ENCODE results near the gene COL4A6.

COL4A6 gene

GRCh38 chrX:108417257-108417656 is 21.0 kb downstream of the COL4A6 start:
- H3K4me2 ChIP-seq (ENCODE audit: low read length): no peak overlapping the region
- TF ChIP-seq CTCF (IDR thresholded peaks at IDR 0.05; ENCODE audit: low read depth, low read length, poor library complexity, severe bottlenecking) (no peak), EZH2phosphoT487 (IDR thresholded peaks at IDR 0.05; ENCODE audit: borderline replicate concordance, low read length) (no peak)
- no peaks in the 10 kb centered on the region for H3F3A ChIP-seq (ENCODE audit: control insufficient read depth, insufficient read depth)
- no peaks in the 10 kb centered on the region for H3K36me3 ChIP-seq (ENCODE audit: control insufficient read depth, low read length)
- no peak overlapping the region for H3K4me3 ChIP-seq (ENCODE audit: low read length)
- no peaks in the 10 kb centered on the region for H3K79me2 ChIP-seq (ENCODE audit: control insufficient read depth, low read length)
- no peaks in the 10 kb centered on the region for H3K27me3 ChIP-seq (ENCODE audit: control insufficient read depth, low read length)
- no peaks in the 10 kb centered on the region for H3K9me3 ChIP-seq (ENCODE audit: control insufficient read depth, insufficient read depth, low read length)
- no peak overlapping the region for H3K27ac ChIP-seq (ENCODE audit: low read depth, low read length)
- H4K20me1 ChIP-seq (ENCODE audit: control insufficient read depth, insufficient read depth, low read depth, low read length): no peaks in the 10 kb centered on the region
- H3K9me2 ChIP-seq (replicated peaks; ENCODE audit: control insufficient read depth, low read length): no peaks in the 10 kb centered on the region
- H3K4me1 ChIP-seq (ENCODE audit: control insufficient read depth, low read length): no peaks in the 10 kb centered on the region

- Histone ChIP-seq H3K27me3 (ENCODE audit: control insufficient read depth, low read length) (no peaks in the 10 kb centered on the region), H3K9me2 (replicated peaks; ENCODE audit: control insufficient read depth, low read length) (no peaks in the 10 kb centered on the region), H3F3A (ENCODE audit: control insufficient read depth, insufficient read depth) (no peaks in the 10 kb centered on the region), H4K20me1 (ENCODE audit: control insufficient read depth, insufficient read depth, low read depth, low read length) (no peaks in the 10 kb centered on the region), H3K4me2 (ENCODE audit: low read length) (no peak overlapping the region), H3K4me1 (ENCODE audit: control insufficient read depth, low read length) (no peaks in the 10 kb centered on the region), H3K79me2 (ENCODE audit: control insufficient read depth, low read length) (no peaks in the 10 kb centered on the region), H3K9me3 (ENCODE audit: control insufficient read depth, insufficient read depth, low read length) (no peaks in the 10 kb centered on the region), H3K27ac (ENCODE audit: low read depth, low read length) (no peak overlapping the region), H3K4me3 (ENCODE audit: low read length) (no peak overlapping the region), H3K36me3 (ENCODE audit: control insufficient read depth, low read length) (no peaks in the 10 kb centered on the region)
- no peak for TF ChIP-seq EZH2phosphoT487 (IDR thresholded peaks at IDR 0.05; ENCODE audit: borderline replicate concordance, low read length)
- no peak for TF ChIP-seq CTCF (IDR thresholded peaks at IDR 0.05; ENCODE audit: low read depth, low read length, poor library complexity, severe bottlenecking)
Observed at GRCh38 chrX:108415891-108416290, 22.3 kb downstream of the COL4A6 start.

- Histone ChIP-seq H3K9me3 (ENCODE audit: control insufficient read depth, insufficient read depth, low read length) (no peaks in the 10 kb centered on the region), H3K27ac (ENCODE audit: low read depth, low read length) (no peak overlapping the region), H3K4me3 (ENCODE audit: low read length) (no peak overlapping the region), H3K27me3 (ENCODE audit: control insufficient read depth, low read length) (no peaks in the 10 kb centered on the region), H3K4me1 (ENCODE audit: control insufficient read depth, low read length) (no peaks in the 10 kb centered on the region), H3K36me3 (ENCODE audit: control insufficient read depth, low read length) (no peaks in the 10 kb centered on the region), H3K9me2 (replicated peaks; ENCODE audit: control insufficient read depth, low read length) (no peaks in the 10 kb centered on the region), H3F3A (ENCODE audit: control insufficient read depth, insufficient read depth) (no peaks in the 10 kb centered on the region), H4K20me1 (ENCODE audit: control insufficient read depth, insufficient read depth, low read depth, low read length) (no peaks in the 10 kb centered on the region), H3K79me2 (ENCODE audit: control insufficient read depth, low read length) (no peaks in the 10 kb centered on the region), H3K4me2 (ENCODE audit: low read length) (no peak overlapping the region)
- TF ChIP-seq EZH2phosphoT487 (IDR thresholded peaks at IDR 0.05; ENCODE audit: borderline replicate concordance, low read length): no peak
- no peak for TF ChIP-seq CTCF (IDR thresholded peaks at IDR 0.05; ENCODE audit: low read depth, low read length, poor library complexity, severe bottlenecking)
Observed at GRCh38 chrX:108415146-108415545, 23.1 kb downstream of the COL4A6 start.

- no peaks in the 10 kb centered on the region for H3K36me3 ChIP-seq (ENCODE audit: control insufficient read depth, low read length)
- no peaks in the 10 kb centered on the region for H4K20me1 ChIP-seq (ENCODE audit: control insufficient read depth, insufficient read depth, low read depth, low read length)
- H3K27me3 ChIP-seq (ENCODE audit: control insufficient read depth, low read length): no peaks in the 10 kb centered on the region
- H3K4me1 ChIP-seq (ENCODE audit: control insufficient read depth, low read length): no peaks in the 10 kb centered on the region
- no peaks in the 10 kb centered on the region for H3K9me2 ChIP-seq (replicated peaks; ENCODE audit: control insufficient read depth, low read length)
- H3K4me2 ChIP-seq (ENCODE audit: low read length): no peak overlapping the region
- TF ChIP-seq EZH2phosphoT487 (IDR thresholded peaks at IDR 0.05; ENCODE audit: borderline replicate concordance, low read length) (no peak), CTCF (IDR thresholded peaks at IDR 0.05; ENCODE audit: low read depth, low read length, poor library complexity, severe bottlenecking) (no peak)
- no peak overlapping the region for H3K27ac ChIP-seq (ENCODE audit: low read depth, low read length)
- H3K4me3 ChIP-seq (ENCODE audit: low read length): no peak overlapping the region
- H3F3A ChIP-seq (ENCODE audit: control insufficient read depth, insufficient read depth): no peaks in the 10 kb centered on the region
- H3K79me2 ChIP-seq (ENCODE audit: control insufficient read depth, low read length): no peaks in the 10 kb centered on the region
- no peaks in the 10 kb centered on the region for H3K9me3 ChIP-seq (ENCODE audit: control insufficient read depth, insufficient read depth, low read length)
Observed at GRCh38 chrX:108412783-108413182, 25.4 kb downstream of the COL4A6 start.

Measured in DOHH2 (cell line).